ENCODE measurements around the gene IWS1.

IWS1 gene

DNA sequence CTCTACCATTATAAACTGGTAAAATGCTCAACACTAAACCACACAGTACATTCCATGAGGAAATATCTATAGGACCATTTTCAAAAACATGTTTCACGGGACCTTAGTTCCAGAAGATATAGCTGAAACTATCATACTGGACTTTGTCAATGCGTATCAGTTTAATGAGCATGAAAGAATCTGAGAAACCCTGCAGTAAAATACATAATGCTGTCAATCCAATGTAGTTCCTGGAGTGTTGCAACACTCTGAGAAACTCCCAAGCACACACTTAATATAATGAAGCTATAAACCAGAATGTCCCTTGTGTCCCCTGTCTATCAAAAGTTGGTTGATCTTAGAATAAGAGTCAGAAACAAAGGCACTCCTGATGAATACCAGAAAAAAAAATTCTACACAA lies 16.2 kb downstream of the IWS1 start:
- TF ChIP-seq EZH2phosphoT487 (conservative IDR thresholded peaks at IDR 0.05; ENCODE audit: low read length), result no peak
- TF ChIP-seq, protein P1, sequence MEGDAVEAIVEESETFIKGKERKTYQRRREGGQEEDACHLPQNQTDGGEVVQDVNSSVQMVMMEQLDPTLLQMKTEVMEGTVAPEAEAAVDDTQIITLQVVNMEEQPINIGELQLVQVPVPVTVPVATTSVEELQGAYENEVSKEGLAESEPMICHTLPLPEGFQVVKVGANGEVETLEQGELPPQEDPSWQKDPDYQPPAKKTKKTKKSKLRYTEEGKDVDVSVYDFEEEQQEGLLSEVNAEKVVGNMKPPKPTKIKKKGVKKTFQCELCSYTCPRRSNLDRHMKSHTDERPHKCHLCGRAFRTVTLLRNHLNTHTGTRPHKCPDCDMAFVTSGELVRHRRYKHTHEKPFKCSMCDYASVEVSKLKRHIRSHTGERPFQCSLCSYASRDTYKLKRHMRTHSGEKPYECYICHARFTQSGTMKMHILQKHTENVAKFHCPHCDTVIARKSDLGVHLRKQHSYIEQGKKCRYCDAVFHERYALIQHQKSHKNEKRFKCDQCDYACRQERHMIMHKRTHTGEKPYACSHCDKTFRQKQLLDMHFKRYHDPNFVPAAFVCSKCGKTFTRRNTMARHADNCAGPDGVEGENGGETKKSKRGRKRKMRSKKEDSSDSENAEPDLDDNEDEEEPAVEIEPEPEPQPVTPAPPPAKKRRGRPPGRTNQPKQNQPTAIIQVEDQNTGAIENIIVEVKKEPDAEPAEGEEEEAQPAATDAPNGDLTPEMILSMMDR (IDR thresholded peaks at IDR 0.05; ENCODE audit: insufficient read depth, low read length, poor library complexity, severe bottlenecking), result no peak
- no peaks in the 10 kb centered on the region for H3K9me3 ChIP-seq (ENCODE audit: insufficient read depth, low read length)
- H3K4me2 ChIP-seq (ENCODE audit: low read depth, low read length, poor library complexity, severe bottlenecking), result no peak overlapping the region
- no peak overlapping the region for H3K27ac ChIP-seq (ENCODE audit: low read depth, low read length)
- no peak overlapping the region for H3K9ac ChIP-seq (ENCODE audit: low read length)
- peaks cover 24% of the 10 kb centered on the region for H4K20me1 ChIP-seq (ENCODE audit: low read depth, low read length)
- H3K27me3 ChIP-seq (ENCODE audit: low read length), result no peaks in the 10 kb centered on the region
- H3K79me2 ChIP-seq (ENCODE audit: insufficient read depth, low read length), result peaks cover 94% of the 10 kb centered on the region
- no peak overlapping the region for H3K4me3 ChIP-seq (ENCODE audit: insufficient read depth, low read length, poor library complexity, severe bottlenecking)
- H3F3A ChIP-seq (ENCODE audit: insufficient read depth), result no peaks in the 10 kb centered on the region
- H3K36me3 ChIP-seq (ENCODE audit: low read length), result no peaks in the 10 kb centered on the region
- H2AFZ ChIP-seq (ENCODE audit: low read depth, low read length, severe bottlenecking), result no peak overlapping the region
- H3K9me2 ChIP-seq (replicated peaks; ENCODE audit: insufficient read depth, low read length), result no peaks in the 10 kb centered on the region

DNA sequence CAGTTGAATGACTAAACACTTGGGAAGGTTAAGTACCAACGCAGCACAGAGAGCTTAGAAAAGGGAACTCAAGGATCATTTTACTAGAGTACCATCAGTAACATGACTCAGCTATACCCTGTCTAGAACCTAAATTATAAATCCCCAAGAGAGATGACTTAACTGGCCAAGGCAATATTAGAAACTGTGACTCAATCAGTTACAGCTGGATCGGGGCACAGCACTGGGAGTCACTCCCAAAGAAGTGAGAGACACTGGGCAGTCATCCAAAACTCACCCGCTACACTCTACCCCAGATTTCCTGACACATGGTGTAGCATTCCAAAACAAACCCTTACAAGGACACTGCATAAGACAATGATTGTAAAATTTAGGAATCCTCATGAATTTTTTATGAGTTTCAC lies 17.7 kb downstream of the IWS1 start:
- Histone ChIP-seq H3F3A (ENCODE audit: insufficient read depth) (no peaks in the 10 kb centered on the region), H3K9me3 (ENCODE audit: insufficient read depth, low read length) (no peaks in the 10 kb centered on the region), H3K4me2 (ENCODE audit: low read depth, low read length, poor library complexity, severe bottlenecking) (no peak overlapping the region), H3K27me3 (ENCODE audit: low read length) (no peaks in the 10 kb centered on the region), H3K9me2 (replicated peaks; ENCODE audit: insufficient read depth, low read length) (no peaks in the 10 kb centered on the region), H3K4me3 (ENCODE audit: insufficient read depth, low read length, poor library complexity, severe bottlenecking) (no peak overlapping the region), H3K9ac (ENCODE audit: low read length) (no peak overlapping the region), H2AFZ (ENCODE audit: low read depth, low read length, severe bottlenecking) (no peak overlapping the region), H3K36me3 (ENCODE audit: low read length) (peaks cover 11% of the 10 kb centered on the region; the same call in 1 of the 2 replicates), H3K27ac (ENCODE audit: low read depth, low read length) (no peak overlapping the region), H4K20me1 (ENCODE audit: low read depth, low read length) (peaks cover 24% of the 10 kb centered on the region), H3K79me2 (ENCODE audit: insufficient read depth, low read length) (peaks cover 86% of the 10 kb centered on the region)
- no peak for TF ChIP-seq EZH2phosphoT487 (conservative IDR thresholded peaks at IDR 0.05; ENCODE audit: low read length)
- TF ChIP-seq, protein P1 (IDR thresholded peaks at IDR 0.05; ENCODE audit: insufficient read depth, low read length, poor library complexity, severe bottlenecking), result no peak

GRCh38 chr2:127508023-127508630 lies 18.2 kb downstream of the IWS1 start:
- H3K9me2 ChIP-seq (replicated peaks; ENCODE audit: insufficient read depth, low read length), result no peaks in the 10 kb centered on the region
- no peak overlapping the region for H3K27ac ChIP-seq (ENCODE audit: low read depth, low read length)
- H3F3A ChIP-seq (ENCODE audit: insufficient read depth), result no peaks in the 10 kb centered on the region
- H3K27me3 ChIP-seq (ENCODE audit: low read length), result no peaks in the 10 kb centered on the region
- H2AFZ ChIP-seq (ENCODE audit: low read depth, low read length, severe bottlenecking), result no peak overlapping the region
- no peak overlapping the region for H3K4me3 ChIP-seq (ENCODE audit: insufficient read depth, low read length, poor library complexity, severe bottlenecking)
- H3K36me3 ChIP-seq (ENCODE audit: low read length), result peaks cover 14% of the 10 kb centered on the region
- TF ChIP-seq, protein P1 (IDR thresholded peaks at IDR 0.05; ENCODE audit: insufficient read depth, low read length, poor library complexity, severe bottlenecking), result no peak
- TF ChIP-seq EZH2phosphoT487 (conservative IDR thresholded peaks at IDR 0.05; ENCODE audit: low read length), result no peak
- H4K20me1 ChIP-seq (ENCODE audit: low read depth, low read length), result peaks cover 24% of the 10 kb centered on the region; the same call in 1 of the 2 replicates
- no peak overlapping the region for H3K9ac ChIP-seq (ENCODE audit: low read length)
- H3K79me2 ChIP-seq (ENCODE audit: insufficient read depth, low read length), result peaks cover 81% of the 10 kb centered on the region
- no peaks in the 10 kb centered on the region for H3K9me3 ChIP-seq (ENCODE audit: insufficient read depth, low read length)
- H3K4me2 ChIP-seq (ENCODE audit: low read depth, low read length, poor library complexity, severe bottlenecking), result no peak overlapping the region
